H1 (cell line): Measurements from ENCODE around the gene TSPAN2. TPM values are rescaled to one million over a fixed set of nuclear protein-coding genes. Genes with fewer than 3 reads are reported as not detected.

Experiments used
- CTCF ChIA-PET: fragments of 300-600 bp; sonication (Branson Sonifier 250); formaldehyde crosslinking; loops from one replicate; lab custom pipeline; 2021; ENCODE audit not compliant: partially characterized antibody; lab: Charles Lee
- POLR2A ChIA-PET: fragments of 300-600 bp; sonication (Branson Sonifier 250); formaldehyde crosslinking; loops from one replicate; lab custom pipeline; 2021; ENCODE audit warnings: inconsistent platforms; ENCODE audit not compliant: partially characterized antibody; lab: Charles Lee
- DNase-seq, 2 experiments: peaks; one replicate each; pipeline versions ENCODE4 v3.0.0 to v3.0.0-alpha.2; 2010 to 2022; ENCODE audit warnings: low spot score in 2 of 2, low read depth in 1 of 2, mixed read lengths in 1 of 2
- FAIRE-seq: peaks from 2 replicates; lab custom pipeline; 2011; peaks lifted over from hg19 to GRCh38; lab: Jason Lieb, UNC
- H2AFZ ChIP-seq: 2 replicates; pipeline ENCODE4 v1.8.1; 2012; ENCODE audit warnings: low read length, inconsistent platforms
- H2AK5ac ChIP-seq: 2 replicates; pipeline ENCODE4 v1.6.1; 2013; ENCODE audit warnings: low read depth, low read length
- H2BK120ac ChIP-seq: replicated peaks from 2 replicates; pipeline ENCODE3; 2013; ENCODE audit warnings: low read depth, low read length, inconsistent platforms
- H2BK12ac ChIP-seq: 2 replicates; pipeline ENCODE4 v1.6.1; 2013; ENCODE audit warnings: low read depth, low read length
- H2BK15ac ChIP-seq: 2 replicates; pipeline ENCODE4 v1.6.1; 2013; ENCODE audit warnings: low read length
- H2BK20ac ChIP-seq: 2 replicates; pipeline ENCODE4 v1.6.1; 2013; ENCODE audit warnings: low read length
- H2BK5ac ChIP-seq: 2 replicates; pipeline ENCODE4 v1.6.1; 2013; ENCODE audit warnings: low read depth, low read length
- H3K14ac ChIP-seq: 2 replicates; pipeline ENCODE4 v1.6.1; 2013; ENCODE audit warnings: inconsistent platforms; ENCODE audit not compliant: insufficient read length
- H3K18ac ChIP-seq: 2 replicates; pipeline ENCODE4 v1.6.1; 2013; ENCODE audit warnings: low read length; ENCODE audit errors: extremely low read depth
- H3K23ac ChIP-seq: 2 replicates; pipeline ENCODE4 v1.6.1; 2013; ENCODE audit warnings: inconsistent platforms; ENCODE audit not compliant: insufficient read length
- H3K23me2 ChIP-seq: 2 replicates; pipeline ENCODE4 v1.6.1; 2013; ENCODE audit warnings: low read depth, low read length
- H3K27ac ChIP-seq: 2 replicates; pipeline ENCODE4 v1.6.1; 2011; ENCODE audit warnings: low read depth, low read length, inconsistent platforms
- H3K27me3 ChIP-seq, 4 experiments: replicated peaks in 1 of 4; 1 replicate in 1 of 4; 2 replicates in 3 of 4; pipeline versions ENCODE4 v1.6.1 to v1.8.1; 2011 to 2013; ENCODE audit warnings: low read length in 3 of 4, mild to moderate bottlenecking in 3 of 4, inconsistent platforms in 2 of 4, mixed read lengths in 2 of 4, moderate library complexity in 1 of 4; ENCODE audit not compliant: control insufficient read depth in 3 of 4, insufficient read depth in 3 of 4; ENCODE audit errors: extremely low read depth in 1 of 4
- H3K36me3 ChIP-seq, 4 experiments: 2 replicates each; pipeline versions ENCODE4 v1.6.1 to v1.8.1; 2011 to 2013; ENCODE audit warnings: mild to moderate bottlenecking in 4 of 4, low read length in 3 of 4, moderate library complexity in 2 of 4, control low read depth in 1 of 4, inconsistent platforms in 1 of 4; ENCODE audit not compliant: insufficient read depth in 4 of 4, control insufficient read depth in 2 of 4
- H3K4ac ChIP-seq: replicated peaks from 2 replicates; pipeline ENCODE3; 2013; ENCODE audit warnings: low read length, low read depth, mixed read lengths, inconsistent platforms; ENCODE audit not compliant: insufficient read length
- H3K4me1 ChIP-seq, 4 experiments: replicated peaks in 1 of 4; 1 replicate in 1 of 4; 2 replicates in 3 of 4; pipeline versions ENCODE4 v1.6.1 to v1.8.1; 2011 to 2013; ENCODE audit warnings: low read length in 3 of 4, inconsistent platforms in 2 of 4, mixed read lengths in 1 of 4; ENCODE audit not compliant: insufficient read depth in 4 of 4, control insufficient read depth in 3 of 4
- H3K4me2 ChIP-seq, 2 experiments: 2 replicates each; pipeline versions ENCODE4 v1.6.1 to v1.8.1; 2011 to 2013; ENCODE audit warnings: low read depth in 2 of 2, low read length in 2 of 2, control low read depth in 1 of 2, inconsistent platforms in 1 of 2, mild to moderate bottlenecking in 1 of 2; ENCODE audit not compliant: insufficient read depth in 1 of 2
- H3K4me3 ChIP-seq, 4 experiments: fragments of 200-600, 300-600 bp in 1 of 4; sonication (generic), shearing (Covaris generic), sonication (Bioruptor Twin) in 1 of 4; 2 replicates each; pipeline versions ENCODE4 v1.5.1 to v1.8.1; 2011 to 2016; ENCODE audit warnings: low read length in 4 of 4, low read depth in 3 of 4, control low read depth in 2 of 4, inconsistent platforms in 2 of 4, mild to moderate bottlenecking in 2 of 4, mixed read lengths in 1 of 4, moderate library complexity in 1 of 4; ENCODE audit not compliant: insufficient read depth in 2 of 4; ENCODE audit errors: extremely low read depth in 1 of 4
- H3K56ac ChIP-seq: replicated peaks from 2 replicates; pipeline ENCODE3; 2013; ENCODE audit warnings: low read depth, mild to moderate bottlenecking, mixed read lengths, low read length, inconsistent platforms; ENCODE audit not compliant: insufficient read length
- H3K79me1 ChIP-seq: 2 replicates; pipeline ENCODE4 v1.6.1; 2013; ENCODE audit warnings: low read depth, low read length, control low read depth
- H3K79me2 ChIP-seq, 2 experiments: 2 replicates each; pipeline versions ENCODE4 v1.6.1 to v1.8.1; 2012 to 2013; ENCODE audit warnings: low read length in 2 of 2, mild to moderate bottlenecking in 2 of 2, inconsistent platforms in 1 of 2; ENCODE audit not compliant: insufficient read depth in 2 of 2, control insufficient read depth in 1 of 2
- H3K9ac ChIP-seq, 4 experiments: replicated peaks in 1 of 4; 1 replicate in 1 of 4; 2 replicates in 3 of 4; pipeline versions ENCODE4 v1.6.1 to v1.8.1; 2011 to 2013; ENCODE audit warnings: low read depth in 3 of 4, low read length in 3 of 4, control low read depth in 2 of 4, mild to moderate bottlenecking in 2 of 4, moderate library complexity in 2 of 4, inconsistent platforms in 1 of 4; ENCODE audit errors: extremely low read depth in 1 of 4
- H3K9me3 ChIP-seq, 2 experiments: 2 replicates each; pipeline versions ENCODE4 v1.6.1 to v1.8.1; 2012 to 2013; ENCODE audit warnings: mild to moderate bottlenecking in 2 of 2, moderate library complexity in 2 of 2, control low read depth in 1 of 2, inconsistent platforms in 1 of 2, low read depth in 1 of 2, low read length in 1 of 2, mixed read lengths in 1 of 2; ENCODE audit not compliant: insufficient read depth in 2 of 2
- H4K20me1 ChIP-seq, 2 experiments: replicated peaks in 1 of 2; 2 replicates each; pipeline versions ENCODE3 to v1.8.1; 2011 to 2013; ENCODE audit warnings: inconsistent platforms in 2 of 2, low read length in 2 of 2, mild to moderate bottlenecking in 1 of 2; ENCODE audit not compliant: insufficient read depth in 2 of 2, control insufficient read depth in 1 of 2
- H4K5ac ChIP-seq: 2 replicates; pipeline ENCODE4 v1.6.1; 2013; ENCODE audit warnings: low read length, low read depth, mixed read lengths, inconsistent platforms; ENCODE audit not compliant: insufficient read length
- H4K8ac ChIP-seq: 2 replicates; pipeline ENCODE4 v1.8.0; 2013; ENCODE audit warnings: mild to moderate bottlenecking, moderate library complexity, low read length, inconsistent platforms; ENCODE audit not compliant: insufficient read depth; ENCODE audit errors: extremely low read depth
- H4K91ac ChIP-seq: replicated peaks from 2 replicates; pipeline ENCODE3; 2013; ENCODE audit warnings: low read length, mixed read lengths, inconsistent platforms; ENCODE audit not compliant: insufficient read length
- BCL11A ChIP-seq, 2 experiments: IDR thresholded peaks; one replicate each; pipeline ENCODE4 v1.6.1; 2011; ENCODE audit warnings: low read depth in 2 of 2, low read length in 2 of 2, mild to moderate bottlenecking in 2 of 2
- CBX5 ChIP-seq: fragments of 300-800, 300-1000 bp; sonication (generic); IDR thresholded peaks from 2 replicates; pipeline ENCODE4 v1.7.1; 2016; ENCODE audit warnings: antibody characterized with exemption, low read length, low read depth
- CREB1 ChIP-seq: IDR thresholded peaks from 2 replicates; pipeline ENCODE4 v1.6.1; 2012; ENCODE audit warnings: inconsistent platforms
- EGR1 ChIP-seq: IDR thresholded peaks from 2 replicates; pipeline ENCODE4 v1.6.1; 2011; ENCODE audit warnings: low read depth, low read length, borderline replicate concordance
- JUND ChIP-seq: IDR thresholded peaks from 2 replicates; pipeline ENCODE4 v1.6.1; 2011; ENCODE audit warnings: mild to moderate bottlenecking, improper control_type of control experiment, low read length
- KDM5A ChIP-seq: fragments of 200-600 bp; IDR thresholded peaks from 2 replicates; pipeline ENCODE4 v1.7.1; 2012; ENCODE audit warnings: mild to moderate bottlenecking, low read length, inconsistent platforms, mixed read lengths
- MAFK ChIP-seq: IDR thresholded peaks from 2 replicates; pipeline ENCODE4 v1.6.1; 2012; ENCODE audit warnings: low read depth, mild to moderate bottlenecking, improper control_type of control experiment, low read length
- NANOG ChIP-seq: IDR thresholded peaks from 2 replicates; pipeline ENCODE4 v1.6.1; 2011; ENCODE audit warnings: low read length, low read depth, mild to moderate bottlenecking, inconsistent platforms; ENCODE audit not compliant: insufficient read depth, poor library complexity, severe bottlenecking
- NRF1 ChIP-seq: IDR thresholded peaks from 2 replicates; pipeline ENCODE4 v1.6.1; 2011; ENCODE audit warnings: mild to moderate bottlenecking, low read depth, low read length, improper control_type of control experiment
- RXRA ChIP-seq: IDR thresholded peaks from 2 replicates; pipeline ENCODE4 v1.6.1; 2011; ENCODE audit warnings: low read depth, mild to moderate bottlenecking, low read length, moderate library complexity; ENCODE audit not compliant: insufficient read depth
- SP2 ChIP-seq: IDR thresholded peaks from 2 replicates; pipeline ENCODE4 v1.6.1; 2012; ENCODE audit warnings: mild to moderate bottlenecking, low read length, inconsistent platforms
- SRF ChIP-seq: IDR thresholded peaks from 2 replicates; pipeline ENCODE4 v1.6.1; 2011; ENCODE audit warnings: mild to moderate bottlenecking, low read depth, low read length, moderate library complexity
- TAF1 ChIP-seq: IDR thresholded peaks from 2 replicates; pipeline ENCODE4 v1.6.1; 2011; ENCODE audit warnings: mild to moderate bottlenecking, low read depth, low read length
- WGBS, 2 experiments: shearing (Covaris generic) in 1 of 2; methylation state at CpG; one replicate each; pipeline versions ENCODE4 v1.1.6 to v1.1.7; 2013 to 2015; ENCODE audit warnings: low lambda C conversion rate in 2 of 2, mixed read lengths in 2 of 2, inconsistent platforms in 1 of 2, low coverage in 1 of 2, missing lambda C conversion rate in 1 of 2; ENCODE audit not compliant: insufficient replicate concordance in 2 of 2, insufficient coverage in 1 of 2, insufficient read length in 1 of 2; ENCODE audit errors: extremely low coverage in 1 of 2, missing lambda C conversion rate in 1 of 2; 5-methylcytosine and 5-hydroxymethylcytosine counted together
- polyA plus RNA-seq, 7 experiments: library from polyadenylated mRNA; depleted of rRNA in 3 of 7; stranded (reverse) in 5 of 7; unstranded in 2 of 7; fragments of >200 nt in 5 of 7; fragments of 200-250 nt in 2 of 7; gene quantifications; 1 replicate in 5 of 7; 2 replicates in 1 of 7; 4 replicates in 1 of 7; pipeline versions ENCODE4 v1.2.1 to v1.2.3, GENCODE V29; 2011 to 2013; ENCODE audit warnings: missing spikeins in 2 of 7, mixed read lengths in 2 of 7
- total RNA-seq: library from RNA; stranded (reverse); fragmentation: NEBNext Ultra II Directional; extraction: Animal tissue kit (Norgen Biotek cat#: 25700); gene quantifications from 2 replicates; pipeline ENCODE4 v1.2.1, GENCODE V29; 2021

The TSPAN2 gene
- total and polyA plus RNA-seq, 2 of the 8 experiments (the other 6 are each of a cell fraction or from before 2014, with no cell fraction given) = 7.4 to 14.2 TPM

DNA sequence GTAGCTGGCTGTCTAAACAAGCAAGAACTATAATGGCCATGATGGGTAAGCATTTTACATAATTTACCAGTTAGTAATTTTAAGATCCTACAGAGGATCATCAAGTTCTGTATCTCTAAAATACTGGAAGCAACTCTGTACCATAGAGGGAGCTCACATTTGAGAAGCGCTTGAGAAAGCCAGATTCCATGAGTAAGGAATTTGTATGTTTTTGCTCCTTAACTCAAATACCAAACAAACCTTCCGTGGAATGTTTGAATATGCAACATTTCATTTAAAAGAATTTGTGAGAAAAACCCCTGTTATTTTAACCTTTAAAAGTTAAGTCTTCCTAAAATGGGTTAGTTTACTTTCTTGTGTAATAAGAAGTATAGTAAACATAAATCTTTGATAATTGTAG, 57.7 kb downstream of the TSPAN2 start:
- H4K91ac ChIP-seq = no peak overlapping the region
- CTCF ChIA-PET = interaction anchor here (2.4 to 13.0 kb wide), 2 partner anchors 10 to 21 kb away, joined by 18 to 106 read pairs; no protein-coding TSS in a partner anchor
- no peak for FAIRE-seq
- H2BK12ac ChIP-seq = no peak overlapping the region
- no peak overlapping the region for H3K23ac ChIP-seq
- H4K20me1 ChIP-seq = no peaks in the 10 kb centered on the region
- TF ChIP-seq RXRA (no peak), KDM5A (no peak), SRF (no peak), BCL11A (IDR thresholded peaks at IDR 0.05; ENCODE audit: low read depth in 2 of 2, low read length in 2 of 2) (no peak), JUND (no peak), EGR1 (no peak), CBX5 (no peak), MAFK (no peak), NRF1 (no peak), NANOG (no peak), SP2 (no peak), CREB1 (no peak), TAF1 (no peak)
- TF ChIP-seq, all 59 proteins: peak for 0
- Histone ChIP-seq H3K14ac (no peak overlapping the region), H3K9me3 (no peaks in the 10 kb centered on the region), H3K9ac (no peak overlapping the region), H2BK120ac (no peak overlapping the region), H2AFZ (no peak overlapping the region), H3K79me1 (no peaks in the 10 kb centered on the region), H2BK20ac (no peak overlapping the region), H3K18ac (no peak overlapping the region), H3K4ac (no peak overlapping the region), H3K27me3 (no peaks in the 10 kb centered on the region), H3K4me1 (no peaks in the 10 kb centered on the region), H4K8ac (no peak overlapping the region), H2BK5ac (no peak overlapping the region), H3K23me2 (peaks cover 2% of the 10 kb centered on the region; the same call in 1 of the 2 replicates), H2BK15ac (no peak overlapping the region), H3K27ac (no peak overlapping the region), H3K56ac (no peak overlapping the region), H3K79me2 (no peaks in the 10 kb centered on the region), H3K4me3 (no peak overlapping the region), H2AK5ac (no peak overlapping the region), H3K36me3 (no peaks in the 10 kb centered on the region), H4K5ac (no peak overlapping the region), H3K4me2 (no peak overlapping the region)
- 68% methylated on average over 2 of the region's 2 CpGs; no CpG with 5 or more reads in 1 of the 2 experiments for WGBS, 2 experiments
- POLR2A ChIA-PET = interaction anchor here (0.6 to 1.8 kb wide), 3 partner anchors 9 to 276 kb away, joined by 3 to 4 read pairs (median 3); no protein-coding TSS in a partner anchor
- no peak for DNase-seq
